HG03378 (cell line): ENCODE data around the gene ASCC3.

Source experiments
- ATAC-seq: cut with Tn5 transposase; IDR thresholded peaks from one replicate; pipeline ENCODE4 v1.9.1; 2021; ENCODE audit warnings: mild to moderate bottlenecking, moderate library complexity; ENCODE audit not compliant: unreplicated experiment

Gene ASCC3

DNA sequence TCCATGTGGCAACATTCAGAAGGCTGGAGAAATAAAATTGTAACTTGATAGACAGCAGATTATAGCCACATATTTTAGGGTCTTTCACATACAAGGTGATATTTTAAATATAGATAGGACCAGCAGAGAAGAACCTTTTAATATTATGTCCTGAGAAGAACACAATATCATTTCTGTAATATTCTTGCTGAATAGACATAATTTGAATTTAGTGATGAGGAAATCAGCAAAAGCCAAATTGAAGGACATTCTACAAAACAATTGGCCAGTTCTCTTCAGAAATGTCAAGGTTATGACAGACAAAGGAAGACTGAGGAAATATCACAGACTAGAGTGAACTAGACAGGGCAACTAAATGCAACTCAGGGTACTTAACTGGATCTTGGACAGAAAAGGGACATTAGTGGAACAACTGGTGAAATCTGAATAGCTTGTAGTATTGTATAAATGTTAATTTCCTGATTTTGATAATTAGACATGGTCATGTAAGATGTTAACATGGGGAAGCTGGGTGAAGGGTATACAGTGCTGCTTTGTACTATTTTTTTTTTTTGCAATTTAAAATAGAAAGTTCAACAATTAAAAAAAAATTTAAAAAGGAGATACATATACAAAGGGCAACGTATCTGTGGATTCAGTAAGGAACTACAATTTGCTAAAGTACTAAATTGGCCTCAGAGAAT lies 281.9 kb downstream of the ASCC3 start:
- ATAC-seq = no peak

DNA sequence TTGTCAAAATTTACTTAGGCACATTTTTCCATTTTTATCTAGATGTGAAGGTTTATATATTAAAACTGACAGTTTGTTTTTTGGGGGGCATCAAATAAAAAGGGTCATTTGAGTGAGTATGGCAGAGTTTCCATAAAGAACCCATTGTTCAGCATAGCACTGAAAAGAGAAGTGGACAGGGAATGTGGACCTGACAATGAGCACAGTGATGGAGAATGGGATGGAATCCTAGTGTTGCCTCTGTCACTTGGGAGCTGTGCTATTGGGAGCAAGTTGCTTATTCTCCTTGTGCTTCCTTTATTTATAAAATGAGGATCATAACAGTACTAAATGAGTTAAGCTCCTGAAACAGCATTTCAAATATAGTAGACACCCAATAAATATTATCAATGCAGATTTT lies 285.7 kb downstream of the ASCC3 start:
- no peak for ATAC-seq

DNA sequence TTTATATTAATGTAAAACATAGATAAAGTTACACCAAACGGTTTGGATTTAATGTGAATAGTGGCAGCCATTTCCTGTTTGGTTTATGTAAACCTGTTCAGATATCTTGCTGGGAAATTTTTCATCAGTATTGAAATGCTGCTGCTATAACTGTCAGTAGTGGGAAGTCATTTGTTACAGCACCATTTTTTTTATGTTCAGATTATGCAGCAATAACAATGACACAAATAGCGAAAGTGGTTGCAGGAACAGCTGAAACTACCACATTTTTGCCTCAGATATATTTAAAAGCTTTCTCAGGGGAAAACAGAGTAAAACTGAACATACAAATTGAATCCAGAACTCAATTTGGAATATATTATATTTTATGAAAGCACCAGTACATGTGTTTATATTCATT lies 287.6 kb downstream of the ASCC3 start:
- ATAC-seq = peak; percentile 44

DNA sequence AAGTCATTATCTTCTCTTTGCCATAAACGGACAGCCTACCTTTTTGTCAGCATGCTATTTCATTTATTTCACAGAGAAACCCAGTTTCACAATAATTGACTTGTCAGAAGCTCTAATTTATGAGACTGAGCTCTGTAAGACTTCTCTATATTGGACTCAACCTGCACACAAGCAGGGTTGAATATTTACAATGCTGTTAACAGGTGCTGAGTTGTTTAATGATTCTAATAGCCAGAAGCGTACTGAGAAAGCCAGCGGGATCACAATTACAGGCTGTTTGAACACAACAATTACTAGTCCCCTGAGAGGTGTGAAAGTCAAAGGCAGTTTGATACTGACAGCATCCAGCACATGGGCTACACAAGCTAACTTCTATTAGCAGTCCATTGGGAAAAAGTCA lies 288.2 kb downstream of the ASCC3 start:
- ATAC-seq = no peak

DNA sequence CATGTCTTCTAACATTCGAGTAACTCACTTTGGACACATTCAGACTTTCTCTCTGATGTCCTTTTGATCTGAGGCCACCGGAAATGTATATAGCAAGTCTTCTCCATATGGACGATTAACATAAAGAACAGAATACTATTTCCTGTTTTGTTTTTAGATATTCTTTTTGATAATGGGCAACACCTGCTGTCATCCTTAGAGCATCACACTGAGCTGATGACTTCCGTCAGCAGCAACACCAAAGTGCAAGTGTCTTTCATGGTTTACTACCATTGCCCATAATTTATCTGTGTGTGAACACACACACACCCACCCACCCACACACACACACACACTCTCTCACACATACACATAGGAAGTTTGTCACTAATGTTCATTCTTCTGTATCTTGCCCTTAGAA lies 303.7 kb downstream of the ASCC3 start:
- no peak for ATAC-seq

DNA sequence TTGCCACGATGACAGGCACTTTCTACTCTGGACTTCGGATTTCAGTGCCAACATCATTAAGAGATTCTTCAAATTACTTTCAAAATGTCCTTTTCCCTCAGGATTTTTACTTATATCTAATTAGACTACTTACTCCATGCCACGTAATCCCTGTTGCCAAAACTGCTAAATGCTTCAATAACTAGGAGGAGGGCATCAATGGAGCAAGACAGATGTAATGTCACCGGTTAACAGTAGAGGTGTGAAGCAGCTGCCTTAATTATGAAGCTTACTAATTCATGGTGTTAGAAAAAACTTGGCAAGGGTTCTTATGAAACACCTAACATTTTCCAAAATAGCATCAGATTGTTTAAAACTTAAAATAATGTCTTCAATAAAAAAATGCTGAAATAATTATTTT lies 305.2 kb downstream of the ASCC3 start:
- no peak for ATAC-seq

DNA sequence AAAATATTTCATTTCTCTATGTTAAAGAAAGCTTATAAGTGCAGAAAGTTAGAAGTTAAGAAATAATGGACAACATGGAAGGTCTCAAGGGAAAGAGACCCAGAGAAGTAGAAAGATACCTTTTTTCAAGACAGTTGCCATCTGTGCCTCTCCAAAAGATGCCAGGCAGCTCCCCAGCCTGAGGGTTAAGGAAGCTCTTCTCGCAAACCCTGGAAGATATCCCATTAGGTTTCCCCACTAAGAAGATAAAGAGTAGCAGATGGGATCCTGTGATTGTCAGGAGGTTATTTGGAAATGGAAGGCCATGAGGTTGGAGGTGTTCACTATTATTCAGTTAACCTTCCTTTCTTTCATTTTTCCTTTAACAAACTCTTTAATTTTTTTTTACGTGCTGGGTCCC lies 306.3 kb downstream of the ASCC3 start:
- ATAC-seq = no peak

DNA sequence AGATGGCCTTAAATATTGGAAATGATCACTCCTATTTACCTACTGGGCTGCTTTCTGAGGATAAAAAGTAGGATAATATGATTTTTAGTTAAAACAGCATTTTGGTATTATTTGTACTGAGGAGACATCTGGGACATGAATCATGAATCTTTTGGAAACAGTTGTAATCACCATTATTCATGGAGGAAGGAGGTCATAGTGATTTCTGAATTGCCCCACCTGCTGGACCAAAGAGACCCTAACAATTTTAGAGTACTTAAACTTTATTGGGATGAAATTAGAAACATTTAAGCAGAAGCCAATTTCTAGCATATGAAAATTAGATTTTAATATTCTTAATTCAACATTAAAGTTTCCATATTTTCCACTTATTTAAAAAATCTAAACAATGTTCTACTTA lies 308.0 kb downstream of the ASCC3 start:
- ATAC-seq = no peak

DNA sequence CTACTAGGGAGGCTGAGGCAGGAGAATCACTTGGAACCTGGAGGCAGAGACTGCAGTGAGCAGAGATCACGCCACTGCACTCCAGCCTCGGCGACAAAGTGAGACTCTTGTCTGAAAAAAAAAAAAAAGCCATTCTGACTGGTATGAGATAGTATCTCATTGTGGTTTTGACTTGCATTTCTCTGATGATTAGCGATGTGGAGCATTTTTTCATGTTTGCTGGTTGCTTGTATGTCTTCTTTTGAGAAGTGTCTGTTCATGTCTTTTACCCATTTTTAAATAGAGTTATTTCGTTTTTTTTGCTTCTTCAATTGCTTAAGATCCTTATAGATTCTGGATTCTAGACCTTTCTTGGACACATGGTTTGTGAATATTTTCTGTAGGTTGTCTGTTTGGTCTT lies 312.9 kb downstream of the ASCC3 start:
- no peak for ATAC-seq

DNA sequence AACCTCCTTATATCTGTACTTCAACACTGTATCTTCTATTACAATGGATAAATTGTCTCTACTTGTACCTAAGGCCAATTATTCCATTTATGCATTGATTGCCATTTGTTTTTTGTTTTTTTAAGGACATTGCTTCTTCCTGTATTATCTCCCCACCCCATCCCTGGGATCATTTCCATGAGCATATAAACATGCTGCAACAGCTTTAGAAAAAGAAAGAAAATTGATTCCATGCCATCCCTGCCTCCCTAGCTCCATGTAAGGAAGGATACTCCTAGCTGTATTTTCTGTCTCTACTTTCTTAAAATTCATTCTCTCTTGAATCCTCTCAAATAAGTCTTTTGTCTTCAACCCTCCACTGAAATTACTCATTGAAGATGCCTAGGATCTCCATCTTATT lies 314.6 kb downstream of the ASCC3 start:
- no peak for ATAC-seq

DNA sequence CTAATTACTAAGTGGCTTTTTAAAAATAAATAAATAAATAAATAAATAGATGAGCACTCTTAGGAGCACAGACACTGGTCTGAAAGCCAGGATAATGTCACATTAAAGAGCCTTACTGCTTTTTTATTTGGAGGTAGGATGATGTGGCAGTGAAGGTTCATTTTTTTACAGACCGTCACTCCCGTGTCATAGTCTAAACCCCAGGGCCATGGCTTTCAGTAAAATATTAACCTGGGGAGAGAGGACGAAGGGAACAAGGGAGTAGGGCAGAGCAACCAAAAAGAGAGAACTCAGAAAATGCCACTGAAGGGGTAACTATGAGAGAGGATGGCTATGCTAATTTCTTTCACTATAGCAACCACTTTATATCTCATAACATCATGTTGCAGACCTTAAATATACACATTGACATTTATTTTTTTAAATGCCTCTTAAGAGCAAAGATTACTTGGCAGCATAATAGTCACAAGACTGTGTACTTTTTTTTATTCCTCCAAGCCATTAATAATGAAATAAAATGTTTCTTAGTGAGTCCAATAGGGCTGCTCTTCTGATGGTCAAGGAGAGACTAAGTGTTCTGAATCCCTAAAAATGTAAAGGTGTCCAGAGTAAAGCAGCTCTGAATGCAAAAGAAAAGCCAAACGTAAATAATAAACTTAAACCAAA lies 315.6 kb downstream of the ASCC3 start:
- ATAC-seq = no peak

DNA sequence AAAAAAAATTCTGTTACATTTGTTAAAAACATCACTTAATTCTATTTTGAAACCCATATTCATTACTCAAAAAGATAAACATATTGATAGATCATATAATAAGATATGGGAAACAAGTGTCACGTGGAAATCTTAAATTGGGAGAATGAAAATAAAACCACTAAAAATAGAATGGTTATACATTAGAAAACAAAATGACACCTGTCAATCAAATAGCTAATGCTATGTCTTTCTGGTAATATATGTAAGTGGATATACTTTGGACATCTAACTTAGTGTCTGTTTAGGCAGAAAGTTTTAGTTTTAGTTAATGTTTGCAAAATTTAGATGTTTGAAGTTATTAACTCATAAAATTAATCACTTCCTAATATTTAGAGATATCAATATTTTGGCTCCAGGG lies 321.3 kb downstream of the ASCC3 start:
- ATAC-seq = no peak

DNA sequence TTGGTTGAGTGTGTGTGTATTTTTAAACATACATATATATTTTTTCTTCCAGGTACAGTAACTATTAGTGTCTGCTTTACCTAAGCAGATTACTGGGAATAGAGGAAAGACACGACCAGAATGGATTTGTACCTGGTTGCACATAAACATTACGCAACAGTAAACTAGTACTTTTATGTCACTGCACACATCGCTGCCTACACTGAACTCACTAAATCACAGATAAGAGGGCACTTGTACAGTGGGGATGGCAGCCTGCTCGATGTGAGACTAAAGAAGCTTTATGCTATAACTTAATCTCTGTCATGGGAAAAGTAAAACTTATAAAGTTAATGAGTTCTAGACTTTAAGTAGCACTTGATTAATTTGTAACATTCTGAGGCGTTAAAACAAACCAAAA lies 326.9 kb downstream of the ASCC3 start:
- no peak for ATAC-seq

DNA sequence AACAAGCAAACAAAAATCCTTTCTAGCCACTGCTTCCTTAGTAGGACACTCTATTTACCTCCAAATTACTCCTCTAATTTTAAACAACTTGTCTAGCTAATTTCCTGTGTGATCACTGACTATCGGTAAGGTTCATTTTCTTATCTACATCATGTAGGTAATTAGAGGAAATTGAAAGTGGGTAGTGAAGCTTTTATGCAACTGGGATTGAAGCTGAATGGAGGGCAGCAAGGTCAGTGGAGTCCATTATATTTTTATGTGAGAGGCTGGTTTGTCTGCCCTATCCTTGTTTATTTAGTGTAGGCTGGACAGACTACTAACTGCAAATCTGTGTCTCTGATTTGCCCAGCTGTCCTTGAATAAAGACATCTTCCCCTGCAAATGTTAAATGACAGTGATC lies 327.9 kb downstream of the ASCC3 start:
- no peak for ATAC-seq

DNA sequence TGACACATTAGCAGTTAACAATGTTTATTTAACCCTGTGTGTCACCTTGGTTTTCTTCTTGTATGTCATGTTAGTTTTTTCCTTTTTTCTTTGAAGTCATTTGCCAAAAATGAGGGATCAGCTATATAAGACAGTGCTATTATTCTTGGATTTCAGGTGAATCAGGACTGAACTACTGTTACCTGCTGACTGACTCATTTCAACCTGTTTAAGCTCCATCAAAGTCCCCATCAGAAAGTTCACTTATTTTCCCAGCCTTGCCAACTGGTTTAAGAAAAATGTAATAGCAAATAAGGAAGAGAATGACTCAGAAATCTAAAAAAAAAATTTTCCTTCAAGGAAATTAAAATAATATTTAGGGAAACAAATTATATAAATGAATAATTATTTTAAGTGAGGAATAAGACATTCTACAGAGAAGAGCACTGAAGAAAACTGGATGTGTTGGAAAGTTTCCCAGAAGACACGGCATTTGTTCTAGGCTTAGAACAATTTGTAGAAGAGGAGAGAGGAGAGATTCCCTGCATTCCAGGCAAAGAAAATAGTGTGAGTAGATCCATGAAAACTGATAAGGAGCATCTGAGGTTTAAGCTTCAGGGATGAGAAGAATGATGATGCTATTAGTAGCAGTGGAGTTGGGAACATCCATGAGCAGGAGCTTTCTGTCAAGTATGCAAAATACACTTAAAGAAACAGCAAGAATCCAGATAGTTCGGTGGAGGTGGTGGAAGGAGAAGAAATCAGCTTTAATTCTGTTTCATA lies 331.5 kb downstream of the ASCC3 start:
- ATAC-seq = no peak

DNA sequence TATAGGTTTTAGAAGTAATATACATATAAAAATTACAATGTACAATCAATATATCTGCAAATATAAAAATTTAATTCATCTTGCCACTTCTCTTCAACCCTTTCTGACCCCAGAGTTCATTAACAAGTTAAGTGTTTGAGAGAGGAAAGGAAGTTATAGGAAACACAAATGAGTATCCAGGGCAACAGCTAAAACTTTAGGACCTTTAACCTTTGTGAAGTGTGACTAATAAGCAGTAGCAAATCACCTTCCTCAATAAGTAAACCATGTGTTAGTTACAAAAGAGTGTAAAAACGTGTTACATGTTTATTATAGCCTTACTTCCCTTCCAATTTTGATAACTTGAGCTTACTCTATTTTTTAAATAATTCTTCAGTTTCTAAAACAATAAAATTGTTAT lies 343.0 kb downstream of the ASCC3 start:
- no peak for ATAC-seq

DNA sequence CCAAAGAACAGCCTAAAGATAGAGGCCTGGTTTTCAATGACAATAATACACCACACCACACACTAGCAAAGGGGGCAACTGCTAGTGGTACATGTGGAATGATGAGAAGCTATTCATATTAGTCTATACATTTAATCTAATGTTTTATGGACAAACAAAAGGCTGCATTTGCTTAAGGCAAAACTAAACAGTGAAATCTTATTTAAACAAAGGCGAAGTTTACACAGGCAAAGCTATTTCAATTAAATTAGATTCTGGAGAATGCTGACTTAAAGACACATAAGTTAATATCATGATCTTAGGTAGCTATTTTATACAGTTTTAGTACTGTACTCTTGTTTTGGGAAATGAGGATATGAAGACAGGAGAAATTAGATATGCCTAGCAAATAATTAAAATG lies 362.5 kb downstream of the ASCC3 start:
- no peak for ATAC-seq

DNA sequence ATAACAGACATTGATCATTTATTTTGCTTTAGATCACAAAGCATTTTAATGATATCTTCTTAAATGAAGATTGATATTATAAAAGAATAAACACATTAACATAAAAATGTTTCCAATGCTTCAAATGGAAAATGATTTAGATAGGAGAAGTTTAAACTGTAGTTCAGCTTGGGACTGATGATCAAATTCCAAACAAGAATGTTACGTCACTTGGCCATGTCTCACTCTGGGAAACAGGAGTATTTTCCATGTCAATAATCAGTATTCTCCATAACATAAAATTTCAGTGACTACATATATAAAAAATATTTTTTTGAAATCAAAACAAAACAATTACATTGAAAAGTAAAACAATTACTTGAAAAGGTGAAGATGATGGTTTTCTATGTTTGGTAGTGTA lies 363.5 kb downstream of the ASCC3 start:
- ATAC-seq = no peak

DNA sequence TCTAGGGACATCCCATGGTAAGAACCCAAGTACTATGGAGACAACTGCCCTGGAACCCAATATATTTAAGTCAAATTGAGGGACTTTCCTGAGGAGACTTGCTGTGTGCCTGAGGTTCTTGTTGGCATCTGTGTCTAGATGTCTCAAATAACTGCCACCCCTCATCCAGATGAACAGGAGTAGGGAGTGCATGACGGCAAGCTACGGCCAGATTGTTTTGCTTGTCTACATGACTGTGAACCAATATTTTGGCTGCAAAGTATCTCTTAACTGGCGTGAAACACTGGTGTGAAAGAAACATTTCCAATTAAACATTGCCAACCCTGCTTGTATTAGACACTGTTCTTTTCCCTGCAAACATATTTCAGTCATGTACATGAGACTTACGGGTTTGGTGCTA lies 364.0 kb downstream of the ASCC3 start:
- ATAC-seq = no peak

DNA sequence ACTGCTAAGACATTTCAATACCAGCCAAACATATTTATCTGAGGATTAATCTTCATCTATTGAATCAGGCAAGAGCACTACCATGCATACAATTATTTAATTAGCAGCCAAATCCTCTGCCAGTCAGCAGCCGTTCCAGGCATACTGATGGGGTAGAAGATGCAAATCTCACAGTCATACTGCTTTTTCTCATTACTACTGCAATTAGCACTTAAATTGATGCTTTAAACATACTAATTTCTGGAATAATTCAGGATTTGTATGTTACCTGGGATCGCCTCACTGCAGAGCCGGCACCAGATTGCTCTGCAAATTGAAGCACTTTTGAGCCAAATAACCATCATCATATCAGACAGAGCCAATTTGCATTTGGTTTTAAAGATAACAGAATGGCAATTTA lies 366.5 kb downstream of the ASCC3 start:
- ATAC-seq = no peak

DNA sequence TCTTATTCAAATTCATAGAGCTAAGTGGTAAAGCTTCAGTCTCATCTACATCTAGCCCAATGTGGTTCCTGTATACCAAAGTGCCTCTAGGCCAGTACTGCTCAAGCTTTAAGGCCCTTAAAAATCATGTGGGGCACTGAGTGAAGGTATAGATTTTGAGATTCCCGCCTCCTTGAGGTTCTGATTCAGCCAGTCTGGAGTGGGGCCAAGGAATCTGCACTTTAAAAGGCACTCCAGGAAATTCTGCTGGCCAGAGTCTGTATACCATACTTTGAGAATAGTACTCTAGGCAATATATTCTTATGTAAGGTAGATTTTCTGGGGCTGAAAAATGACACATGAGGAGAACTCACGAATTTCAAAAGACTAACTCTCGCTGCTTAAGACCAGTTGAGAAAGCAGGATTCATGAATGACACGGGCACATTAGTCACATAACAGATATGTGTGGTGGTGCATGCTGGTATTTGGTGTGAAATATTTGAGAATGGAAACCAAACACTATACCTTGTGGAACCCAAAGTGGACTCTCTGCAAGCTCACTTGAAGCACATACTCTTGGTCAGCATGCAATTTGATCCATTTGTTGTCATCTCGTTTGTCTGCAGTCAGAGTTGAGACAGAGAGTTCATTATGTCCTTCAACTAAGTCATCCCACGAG lies 368.8 kb downstream of the ASCC3 start:
- ATAC-seq = no peak

DNA sequence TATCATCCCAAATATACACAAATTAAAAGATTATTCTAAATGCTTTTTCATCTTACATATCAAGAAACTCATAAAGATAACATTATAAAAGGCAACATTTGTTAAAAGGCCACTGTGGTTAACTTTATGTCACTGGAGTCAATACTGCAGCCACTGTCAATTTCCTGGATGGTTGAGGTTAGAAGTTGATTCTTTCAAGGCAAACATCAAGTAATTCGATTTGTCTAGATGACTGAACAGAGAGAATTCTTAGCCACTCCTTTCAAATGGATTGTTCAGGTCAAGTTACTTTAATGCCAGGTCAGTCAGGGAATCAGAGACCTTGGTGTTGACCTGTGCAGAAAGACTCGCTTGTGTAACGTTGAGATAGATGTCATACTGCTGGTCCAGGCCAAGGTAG lies 372.0 kb downstream of the ASCC3 start:
- no peak for ATAC-seq
